ENCODE results near the gene UTP3. TPM values are rescaled to one million over a fixed set of nuclear protein-coding genes. Genes with fewer than 3 reads are reported as not detected.
"Not testable (repeated sequence)": the region's sequence is repeated elsewhere in the genome, so short reads cannot be mapped to it uniquely, and the experiment has no call there.

The UTP3 gene
- total RNA-seq, 4 donors from 2014 or later = 3.7 to 23.1 (median 19.4) TPM

- no peak for DNase-seq
- in situ Hi-C loops (cut with MboI; ENCODE audit: low pct_ligation_motif_present in 1 of 4, low pct_unique_long_range_greater_than_20kb in 1 of 4, low sequenced_read_pairs in 3 of 4) (loop anchor here in 3 of 4 donors (25.0 kb wide), 2 partner anchors 333 to 1058 kb away; partner anchors contain the start of gene DCK (in 1 of the 3)), intact Hi-C loops (cut with DNase I; ENCODE audit: low total_unique reads) (no loop called here)
- no peak overlapping the region for H3K4me3 ChIP-seq
- no peaks in the 10 kb centered on the region for H3K9me3 ChIP-seq
- no peak overlapping the region for H3K27ac ChIP-seq
- 56 to 57% methylated on average over 5 of the region's 5 CpGs for WGBS, 2 donors (ENCODE audit: low coverage in 1 of 2)
- no peaks in the 10 kb centered on the region for H3K36me3 ChIP-seq
- H3K27me3 ChIP-seq = no peaks in the 10 kb centered on the region
- no peak for TF ChIP-seq EP300 (IDR thresholded peaks at IDR 0.05; ENCODE audit: low read depth)
- no peaks in the 10 kb centered on the region for H3K4me1 ChIP-seq
These were observed 33.7 kb upstream of the UTP3 start for GRCh38 chr4:70654605-70655011.

- no peak for DNase-seq
- H3K27ac ChIP-seq = no peak overlapping the region
- H3K27me3 ChIP-seq = no peaks in the 10 kb centered on the region
- no peaks in the 10 kb centered on the region for H3K36me3 ChIP-seq
- intact Hi-C loops (cut with DNase I; ENCODE audit: low total_unique reads) = no loop called here
- 78 to 87% methylated on average over 4 to 5 of the region's 5 CpGs for WGBS, 2 donors (ENCODE audit: low coverage in 1 of 2)
- TF ChIP-seq POLR2AphosphoS5 (IDR thresholded peaks at IDR 0.05) = no peak
- TF ChIP-seq, protein P1, sequence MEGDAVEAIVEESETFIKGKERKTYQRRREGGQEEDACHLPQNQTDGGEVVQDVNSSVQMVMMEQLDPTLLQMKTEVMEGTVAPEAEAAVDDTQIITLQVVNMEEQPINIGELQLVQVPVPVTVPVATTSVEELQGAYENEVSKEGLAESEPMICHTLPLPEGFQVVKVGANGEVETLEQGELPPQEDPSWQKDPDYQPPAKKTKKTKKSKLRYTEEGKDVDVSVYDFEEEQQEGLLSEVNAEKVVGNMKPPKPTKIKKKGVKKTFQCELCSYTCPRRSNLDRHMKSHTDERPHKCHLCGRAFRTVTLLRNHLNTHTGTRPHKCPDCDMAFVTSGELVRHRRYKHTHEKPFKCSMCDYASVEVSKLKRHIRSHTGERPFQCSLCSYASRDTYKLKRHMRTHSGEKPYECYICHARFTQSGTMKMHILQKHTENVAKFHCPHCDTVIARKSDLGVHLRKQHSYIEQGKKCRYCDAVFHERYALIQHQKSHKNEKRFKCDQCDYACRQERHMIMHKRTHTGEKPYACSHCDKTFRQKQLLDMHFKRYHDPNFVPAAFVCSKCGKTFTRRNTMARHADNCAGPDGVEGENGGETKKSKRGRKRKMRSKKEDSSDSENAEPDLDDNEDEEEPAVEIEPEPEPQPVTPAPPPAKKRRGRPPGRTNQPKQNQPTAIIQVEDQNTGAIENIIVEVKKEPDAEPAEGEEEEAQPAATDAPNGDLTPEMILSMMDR (IDR thresholded peaks at IDR 0.05) = no peak
- no peak for TF ChIP-seq EP300 (IDR thresholded peaks at IDR 0.05; ENCODE audit: low read depth)
- TF ChIP-seq POLR2A (IDR thresholded peaks at IDR 0.05) = no peak
- in situ Hi-C loops (cut with MboI; ENCODE audit: low pct_ligation_motif_present in 1 of 4, low pct_unique_long_range_greater_than_20kb in 1 of 4, low sequenced_read_pairs in 3 of 4) = loop anchor here in 3 of 4 donors (25.0 kb wide), 2 partner anchors 330 to 1055 kb away; partner anchors contain the start of gene DCK (in 1 of the 3)
- no peaks in the 10 kb centered on the region for H3K9me3 ChIP-seq
- no peaks in the 10 kb centered on the region for H3K4me1 ChIP-seq
- H3K4me3 ChIP-seq = no peak overlapping the region
These were observed 31.0 kb upstream of the UTP3 start for GRCh38 chr4:70657326-70657725.

- no peak for TF ChIP-seq POLR2AphosphoS5 (IDR thresholded peaks at IDR 0.05)
- TF ChIP-seq POLR2A (IDR thresholded peaks at IDR 0.05) = no peak
- no peak for TF ChIP-seq EP300 (IDR thresholded peaks at IDR 0.05; ENCODE audit: low read depth)
- TF ChIP-seq, protein P1 (IDR thresholded peaks at IDR 0.05) = no peak
- 31 to 33% methylated on average over 2 to 3 of the region's 3 CpGs for WGBS, 2 donors (ENCODE audit: low coverage in 1 of 2)
- H3K9me3 ChIP-seq = no peaks in the 10 kb centered on the region
- H3K4me3 ChIP-seq = no peak overlapping the region
- H3K36me3 ChIP-seq = no peaks in the 10 kb centered on the region
- no peaks in the 10 kb centered on the region for H3K4me1 ChIP-seq
- in situ Hi-C loops (cut with MboI; ENCODE audit: low pct_ligation_motif_present in 1 of 4, low pct_unique_long_range_greater_than_20kb in 1 of 4, low sequenced_read_pairs in 3 of 4) (loop anchor here in 3 of 4 donors (25.0 kb wide), 2 partner anchors 329 to 1054 kb away; partner anchors contain the start of gene DCK (in 1 of the 3)), intact Hi-C loops (cut with DNase I; ENCODE audit: low total_unique reads) (no loop called here)
- H3K27me3 ChIP-seq = no peaks in the 10 kb centered on the region
- no peak overlapping the region for H3K27ac ChIP-seq
- no peak for DNase-seq
These were observed 29.9 kb upstream of the UTP3 start for GRCh38 chr4:70658418-70658817.

- Histone ChIP-seq H3K4me1 (no peaks in the 10 kb centered on the region), H3K27ac (no peak overlapping the region), H3K27me3 (no peaks in the 10 kb centered on the region), H3K36me3 (no peaks in the 10 kb centered on the region), H3K9me3 (no peaks in the 10 kb centered on the region), H3K4me3 (no peak overlapping the region)
- in situ Hi-C loops (cut with MboI; ENCODE audit: low pct_ligation_motif_present in 1 of 4, low pct_unique_long_range_greater_than_20kb in 1 of 4, low sequenced_read_pairs in 3 of 4) = loop anchor here in 3 of 4 donors (25.0 kb wide), 2 partner anchors 327 to 1052 kb away; partner anchors contain the start of gene DCK (in 1 of the 3)
- TF ChIP-seq, protein P1 (IDR thresholded peaks at IDR 0.05) = no peak
- TF ChIP-seq POLR2A (IDR thresholded peaks at IDR 0.05) (no peak), POLR2AphosphoS5 (IDR thresholded peaks at IDR 0.05) (no peak), EP300 (IDR thresholded peaks at IDR 0.05; ENCODE audit: low read depth) (no peak)
- intact Hi-C loops (cut with DNase I; ENCODE audit: low total_unique reads) = no loop called here
- WGBS, 2 donors (ENCODE audit: low coverage in 1 of 2) = 76 to 83% methylated on average over 3 to 4 of the region's 4 CpGs
- no peak for DNase-seq
These were observed 28.2 kb upstream of the UTP3 start for GRCh38 chr4:70660106-70660505.

- H3K27me3 ChIP-seq; intact Hi-C loops (cut with DNase I; ENCODE audit: low total_unique reads); H3K27ac ChIP-seq; DNase-seq; H3K4me3 ChIP-seq; H3K36me3 ChIP-seq; H3K9me3 ChIP-seq; H3K4me1 ChIP-seq: not testable (repeated sequence)
- WGBS, 2 donors (ENCODE audit: low coverage in 1 of 2) = 68 to 83% methylated on average over 5 of the region's 5 CpGs
- in situ Hi-C loops (cut with MboI; ENCODE audit: low pct_ligation_motif_present in 1 of 4, low pct_unique_long_range_greater_than_20kb in 1 of 4, low sequenced_read_pairs in 3 of 4) = loop anchor here in 3 of 4 donors (25.0 kb wide), 2 partner anchors 326 to 1051 kb away; partner anchors contain the start of gene DCK (in 1 of the 3)
These were observed 26.9 kb upstream of the UTP3 start for GRCh38 chr4:70661309-70661922.

All from transverse colon (tissue), 4 donors.